Lower leg skin (tissue), 3 donors: Measurements from ENCODE around the gene POU2AF2.

Experiments used
- POLR2A ChIP-seq, 2 donors: fragments of 450-650 bp; IDR thresholded peaks; one replicate each; pipeline ENCODE4 v1.6.1; 2016 to 2017; ENCODE audit warnings: antibody characterized with exemption in 2 of 2, mild to moderate bottlenecking in 1 of 2, moderate library complexity in 1 of 2
- TF ChIP-seq, protein P1 (sequence below), 3 donors: fragments of 450-650 bp; IDR thresholded peaks; one replicate each; pipeline ENCODE4 v1.5.1; 2016; ENCODE audit warnings: antibody characterized with exemption in 3 of 3, mild to moderate bottlenecking in 3 of 3, moderate library complexity in 2 of 3

DNA sequence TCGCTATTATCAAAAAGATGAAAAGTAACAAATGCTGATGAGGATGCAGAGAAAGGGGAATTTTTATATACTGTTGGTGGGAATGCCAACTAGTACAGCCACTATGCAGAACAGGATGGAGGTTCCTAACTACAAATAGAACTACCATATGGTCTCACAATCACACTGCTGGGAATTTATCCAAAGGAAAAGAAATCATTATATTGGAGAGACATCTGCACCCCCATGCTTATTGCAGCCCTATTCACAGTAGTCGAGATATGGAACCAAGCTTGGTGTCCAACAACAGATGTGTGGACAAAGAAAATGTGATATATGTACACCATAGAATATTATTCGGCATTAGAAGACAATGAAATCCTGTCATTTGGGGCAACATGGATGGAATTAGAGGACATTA, 19.6 kb upstream of the POU2AF2 start:
- TF ChIP-seq, protein P1, sequence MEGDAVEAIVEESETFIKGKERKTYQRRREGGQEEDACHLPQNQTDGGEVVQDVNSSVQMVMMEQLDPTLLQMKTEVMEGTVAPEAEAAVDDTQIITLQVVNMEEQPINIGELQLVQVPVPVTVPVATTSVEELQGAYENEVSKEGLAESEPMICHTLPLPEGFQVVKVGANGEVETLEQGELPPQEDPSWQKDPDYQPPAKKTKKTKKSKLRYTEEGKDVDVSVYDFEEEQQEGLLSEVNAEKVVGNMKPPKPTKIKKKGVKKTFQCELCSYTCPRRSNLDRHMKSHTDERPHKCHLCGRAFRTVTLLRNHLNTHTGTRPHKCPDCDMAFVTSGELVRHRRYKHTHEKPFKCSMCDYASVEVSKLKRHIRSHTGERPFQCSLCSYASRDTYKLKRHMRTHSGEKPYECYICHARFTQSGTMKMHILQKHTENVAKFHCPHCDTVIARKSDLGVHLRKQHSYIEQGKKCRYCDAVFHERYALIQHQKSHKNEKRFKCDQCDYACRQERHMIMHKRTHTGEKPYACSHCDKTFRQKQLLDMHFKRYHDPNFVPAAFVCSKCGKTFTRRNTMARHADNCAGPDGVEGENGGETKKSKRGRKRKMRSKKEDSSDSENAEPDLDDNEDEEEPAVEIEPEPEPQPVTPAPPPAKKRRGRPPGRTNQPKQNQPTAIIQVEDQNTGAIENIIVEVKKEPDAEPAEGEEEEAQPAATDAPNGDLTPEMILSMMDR (IDR thresholded peaks at IDR 0.05), result no peak
- TF ChIP-seq POLR2A (IDR thresholded peaks at IDR 0.05), result no peak
